HCT116 (cell line): ENCODE data around the gene PCDHA3.

Experiments
- ELF1 ChIP-seq: IDR thresholded peaks from 2 replicates; pipeline ENCODE4 v1.6.1; 2012; ENCODE audit warnings: low read depth, borderline replicate concordance
- EZH2 ChIP-seq: fragments of 200-600 bp; sonication (generic); IDR thresholded peaks from 2 replicates; pipeline ENCODE4 v1.6.1; 2017; ENCODE audit warnings: antibody characterized with exemption, mixed run types
- EZH2phosphoT487 ChIP-seq: fragments of 200-600 bp; IDR thresholded peaks from 2 replicates; pipeline ENCODE4 v1.6.1; 2018; ENCODE audit warnings: antibody characterized with exemption, borderline replicate concordance
- JUND ChIP-seq: IDR thresholded peaks from 2 replicates; pipeline ENCODE4 v1.6.1; 2012
- POLR2A ChIP-seq: IDR thresholded peaks from 2 replicates; pipeline ENCODE4 v1.7.0; 2011; ENCODE audit warnings: borderline replicate concordance; ENCODE audit not compliant: insufficient read depth, insufficient read length; ENCODE audit errors: extremely low read depth
- POLR2AphosphoS5 ChIP-seq: IDR thresholded peaks from 2 replicates; pipeline ENCODE4 v1.6.1; 2011; ENCODE audit warnings: mild to moderate bottlenecking, low read depth, low read length, moderate library complexity
- RAD21 ChIP-seq: IDR thresholded peaks from 2 replicates; pipeline ENCODE4 v1.6.1; 2012; ENCODE audit warnings: low read depth, mild to moderate bottlenecking
- SRF ChIP-seq: IDR thresholded peaks from 2 replicates; pipeline ENCODE4 v1.6.1; 2012; ENCODE audit warnings: low read depth
- TCF7L2 ChIP-seq: IDR thresholded peaks from 2 replicates; pipeline ENCODE4 v1.7.0; 2011; ENCODE audit warnings: borderline replicate concordance, inconsistent platforms; ENCODE audit not compliant: insufficient read depth, insufficient read length; ENCODE audit errors: extremely low read depth
- ZFX ChIP-seq: fragments of 450-650 bp; IDR thresholded peaks from 2 replicates; pipeline ENCODE4 v1.6.1; 2017
- ZNF274 ChIP-seq: fragments of 200-500 bp; sonication (Bioruptor generic); IDR thresholded peaks from 2 replicates; pipeline ENCODE4 v1.6.1; 2014; ENCODE audit warnings: mild to moderate bottlenecking, low read depth, low read length, inconsistent platforms
- TF ChIP-seq, protein P1 (sequence below), 3 experiments: fragments of 200-600 bp in 1 of 3; sonication (generic) in 1 of 3; IDR thresholded peaks in 2 of 3; conservative IDR thresholded peaks in 1 of 3; 2 replicates each; pipeline ENCODE4 v1.5.1; 2012 to 2017; ENCODE audit warnings: low read depth in 2 of 3, low read length in 2 of 3, antibody characterized with exemption in 1 of 3, borderline replicate concordance in 1 of 3, control low read depth in 1 of 3, mild to moderate bottlenecking in 1 of 3, mixed read lengths in 1 of 3, mixed run types in 1 of 3, moderate library complexity in 1 of 3; ENCODE audit not compliant: insufficient read depth in 1 of 3
- TF ChIP-seq, protein P2 (sequence below): IDR thresholded peaks from 2 replicates; pipeline ENCODE4 v1.6.1; 2012
- TF ChIP-seq, protein P3 (sequence below): IDR thresholded peaks from 2 replicates; pipeline ENCODE4 v1.6.1; 2012

DNA sequence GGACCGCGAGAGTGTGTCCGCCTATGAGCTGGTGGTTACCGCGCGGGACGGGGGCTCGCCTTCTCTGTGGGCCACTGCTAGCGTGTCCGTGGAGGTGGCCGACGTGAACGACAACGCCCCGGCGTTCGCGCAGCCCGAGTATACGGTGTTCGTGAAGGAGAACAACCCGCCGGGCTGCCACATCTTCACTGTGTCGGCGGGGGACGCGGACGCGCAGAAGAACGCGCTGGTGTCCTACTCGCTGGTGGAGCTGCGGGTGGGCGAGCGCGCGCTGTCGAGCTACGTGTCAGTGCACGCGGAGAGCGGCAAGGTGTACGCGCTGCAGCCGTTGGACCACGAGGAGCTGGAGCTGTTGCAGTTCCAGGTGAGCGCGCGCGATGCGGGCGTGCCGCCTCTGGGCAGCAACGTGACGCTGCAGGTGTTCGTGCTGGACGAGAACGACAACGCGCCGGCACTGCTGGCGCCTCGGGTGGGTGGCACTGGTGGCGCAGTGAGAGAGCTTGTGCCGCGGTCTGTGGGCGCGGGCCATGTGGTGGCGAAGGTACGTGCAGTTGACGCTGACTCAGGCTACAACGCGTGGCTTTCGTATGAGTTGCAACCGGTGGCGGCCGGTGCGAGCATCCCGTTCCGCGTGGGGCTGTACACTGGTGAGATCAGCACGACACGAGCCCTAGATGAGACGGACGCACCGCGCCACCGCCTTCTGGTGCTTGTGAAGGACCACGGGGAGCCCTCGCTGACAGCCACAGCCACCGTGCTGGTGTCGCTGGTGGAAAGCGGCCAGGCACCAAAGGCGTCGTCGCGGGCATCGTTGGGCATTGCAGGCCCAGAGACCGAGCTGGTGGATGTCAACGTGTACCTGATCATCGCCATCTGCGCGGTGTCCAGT is 35.0 kb downstream of the PCDHA3 start:
- TF ChIP-seq POLR2AphosphoS5 (no peak), ZFX (no peak), RAD21 (no peak), EZH2 (no peak), SRF (no peak), TCF7L2 (no peak), POLR2A (no peak), ZNF274 (no peak), EZH2phosphoT487 (no peak), ELF1 (no peak), JUND (no peak)
- TF ChIP-seq, protein P1, sequence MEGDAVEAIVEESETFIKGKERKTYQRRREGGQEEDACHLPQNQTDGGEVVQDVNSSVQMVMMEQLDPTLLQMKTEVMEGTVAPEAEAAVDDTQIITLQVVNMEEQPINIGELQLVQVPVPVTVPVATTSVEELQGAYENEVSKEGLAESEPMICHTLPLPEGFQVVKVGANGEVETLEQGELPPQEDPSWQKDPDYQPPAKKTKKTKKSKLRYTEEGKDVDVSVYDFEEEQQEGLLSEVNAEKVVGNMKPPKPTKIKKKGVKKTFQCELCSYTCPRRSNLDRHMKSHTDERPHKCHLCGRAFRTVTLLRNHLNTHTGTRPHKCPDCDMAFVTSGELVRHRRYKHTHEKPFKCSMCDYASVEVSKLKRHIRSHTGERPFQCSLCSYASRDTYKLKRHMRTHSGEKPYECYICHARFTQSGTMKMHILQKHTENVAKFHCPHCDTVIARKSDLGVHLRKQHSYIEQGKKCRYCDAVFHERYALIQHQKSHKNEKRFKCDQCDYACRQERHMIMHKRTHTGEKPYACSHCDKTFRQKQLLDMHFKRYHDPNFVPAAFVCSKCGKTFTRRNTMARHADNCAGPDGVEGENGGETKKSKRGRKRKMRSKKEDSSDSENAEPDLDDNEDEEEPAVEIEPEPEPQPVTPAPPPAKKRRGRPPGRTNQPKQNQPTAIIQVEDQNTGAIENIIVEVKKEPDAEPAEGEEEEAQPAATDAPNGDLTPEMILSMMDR (IDR thresholded peaks at IDR 0.05 in 2 of 3, conservative IDR thresholded peaks at IDR 0.05 in 1 of 3; ENCODE audit: borderline replicate concordance in 1 of 3, insufficient read depth in 1 of 3, low read depth in 2 of 3, low read length in 2 of 3): no peak
- TF ChIP-seq, protein P2, sequence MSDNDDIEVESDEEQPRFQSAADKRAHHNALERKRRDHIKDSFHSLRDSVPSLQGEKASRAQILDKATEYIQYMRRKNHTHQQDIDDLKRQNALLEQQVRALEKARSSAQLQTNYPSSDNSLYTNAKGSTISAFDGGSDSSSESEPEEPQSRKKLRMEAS: no peak
- TF ChIP-seq, protein P3, sequence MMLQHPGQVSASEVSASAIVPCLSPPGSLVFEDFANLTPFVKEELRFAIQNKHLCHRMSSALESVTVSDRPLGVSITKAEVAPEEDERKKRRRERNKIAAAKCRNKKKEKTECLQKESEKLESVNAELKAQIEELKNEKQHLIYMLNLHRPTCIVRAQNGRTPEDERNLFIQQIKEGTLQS: no peak
